Vagina (tissue), 2 donors: ENCODE results near the gene SPAG17.

Source experiments
- POLR2A ChIP-seq, 2 donors: fragments of 450-650 bp; IDR thresholded peaks; one replicate each; pipeline ENCODE4 v1.6.1; 2017; ENCODE audit warnings: antibody characterized with exemption in 2 of 2, mild to moderate bottlenecking in 2 of 2, moderate library complexity in 2 of 2
- POLR2AphosphoS5 ChIP-seq, 2 donors: sonication (generic); formaldehyde crosslinking; IDR thresholded peaks; one replicate each; pipeline ENCODE4 v1.9.0; 2017; ENCODE audit warnings: antibody characterized with exemption in 2 of 2, mild to moderate bottlenecking in 2 of 2, low read depth in 1 of 2; ENCODE audit not compliant: insufficient read depth in 1 of 2
- TF ChIP-seq, protein P1 (sequence below), 3 experiments: fragments of 450-650 bp in 2 of 3; fragments of 200-600 bp in 1 of 3; sonication (generic) in 1 of 3; IDR thresholded peaks; one replicate each; pipeline ENCODE4 v1.5.1; 2017 to 2019; ENCODE audit warnings: antibody characterized with exemption in 3 of 3, mild to moderate bottlenecking in 2 of 3, moderate library complexity in 2 of 3

- TF ChIP-seq, protein P1, sequence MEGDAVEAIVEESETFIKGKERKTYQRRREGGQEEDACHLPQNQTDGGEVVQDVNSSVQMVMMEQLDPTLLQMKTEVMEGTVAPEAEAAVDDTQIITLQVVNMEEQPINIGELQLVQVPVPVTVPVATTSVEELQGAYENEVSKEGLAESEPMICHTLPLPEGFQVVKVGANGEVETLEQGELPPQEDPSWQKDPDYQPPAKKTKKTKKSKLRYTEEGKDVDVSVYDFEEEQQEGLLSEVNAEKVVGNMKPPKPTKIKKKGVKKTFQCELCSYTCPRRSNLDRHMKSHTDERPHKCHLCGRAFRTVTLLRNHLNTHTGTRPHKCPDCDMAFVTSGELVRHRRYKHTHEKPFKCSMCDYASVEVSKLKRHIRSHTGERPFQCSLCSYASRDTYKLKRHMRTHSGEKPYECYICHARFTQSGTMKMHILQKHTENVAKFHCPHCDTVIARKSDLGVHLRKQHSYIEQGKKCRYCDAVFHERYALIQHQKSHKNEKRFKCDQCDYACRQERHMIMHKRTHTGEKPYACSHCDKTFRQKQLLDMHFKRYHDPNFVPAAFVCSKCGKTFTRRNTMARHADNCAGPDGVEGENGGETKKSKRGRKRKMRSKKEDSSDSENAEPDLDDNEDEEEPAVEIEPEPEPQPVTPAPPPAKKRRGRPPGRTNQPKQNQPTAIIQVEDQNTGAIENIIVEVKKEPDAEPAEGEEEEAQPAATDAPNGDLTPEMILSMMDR (IDR thresholded peaks at IDR 0.05): no peak
- TF ChIP-seq POLR2A (IDR thresholded peaks at IDR 0.05) (no peak), POLR2AphosphoS5 (IDR thresholded peaks at IDR 0.05; ENCODE audit: insufficient read depth in 1 of 2, low read depth in 1 of 2) (no peak)
These were observed 40.4 kb upstream of the SPAG17 start for GRCh38 chr1:118225471-118225870.
